VCaP (cell line): ENCODE measurements around the gene DBT.

Experiments
- H3K27ac ChIP-seq: fragments of 450-650 bp; 2 replicates; pipeline ENCODE4 v1.5.1; 2017
- TF ChIP-seq, protein P1 (sequence below): fragments of 450-650 bp; conservative IDR thresholded peaks from 2 replicates; pipeline ENCODE4 v1.5.1; 2017; ENCODE audit warnings: mild to moderate bottlenecking, moderate library complexity

The DBT gene

DNA sequence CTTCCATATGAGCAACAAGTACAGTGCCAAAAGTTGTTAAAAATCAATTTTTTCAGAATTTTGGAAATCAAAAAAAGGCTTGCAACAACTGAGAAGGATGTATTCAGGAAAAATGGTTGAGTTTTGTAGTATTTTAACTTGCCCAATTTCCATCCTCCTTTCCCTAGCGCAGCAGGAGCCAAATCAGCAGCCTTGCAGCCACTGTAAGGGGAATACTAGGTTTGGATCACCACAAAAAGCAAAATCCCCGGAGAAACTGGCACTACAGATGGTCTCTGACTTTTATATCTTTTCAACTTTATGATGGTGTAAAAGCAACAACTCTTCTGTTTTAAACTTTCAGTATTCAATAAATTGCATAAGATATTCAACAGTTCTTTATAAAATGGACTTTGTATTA lies 17.9 kb downstream of the DBT start:
- H3K27ac ChIP-seq = no peak overlapping the region
- TF ChIP-seq, protein P1, sequence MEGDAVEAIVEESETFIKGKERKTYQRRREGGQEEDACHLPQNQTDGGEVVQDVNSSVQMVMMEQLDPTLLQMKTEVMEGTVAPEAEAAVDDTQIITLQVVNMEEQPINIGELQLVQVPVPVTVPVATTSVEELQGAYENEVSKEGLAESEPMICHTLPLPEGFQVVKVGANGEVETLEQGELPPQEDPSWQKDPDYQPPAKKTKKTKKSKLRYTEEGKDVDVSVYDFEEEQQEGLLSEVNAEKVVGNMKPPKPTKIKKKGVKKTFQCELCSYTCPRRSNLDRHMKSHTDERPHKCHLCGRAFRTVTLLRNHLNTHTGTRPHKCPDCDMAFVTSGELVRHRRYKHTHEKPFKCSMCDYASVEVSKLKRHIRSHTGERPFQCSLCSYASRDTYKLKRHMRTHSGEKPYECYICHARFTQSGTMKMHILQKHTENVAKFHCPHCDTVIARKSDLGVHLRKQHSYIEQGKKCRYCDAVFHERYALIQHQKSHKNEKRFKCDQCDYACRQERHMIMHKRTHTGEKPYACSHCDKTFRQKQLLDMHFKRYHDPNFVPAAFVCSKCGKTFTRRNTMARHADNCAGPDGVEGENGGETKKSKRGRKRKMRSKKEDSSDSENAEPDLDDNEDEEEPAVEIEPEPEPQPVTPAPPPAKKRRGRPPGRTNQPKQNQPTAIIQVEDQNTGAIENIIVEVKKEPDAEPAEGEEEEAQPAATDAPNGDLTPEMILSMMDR = no peak

DNA sequence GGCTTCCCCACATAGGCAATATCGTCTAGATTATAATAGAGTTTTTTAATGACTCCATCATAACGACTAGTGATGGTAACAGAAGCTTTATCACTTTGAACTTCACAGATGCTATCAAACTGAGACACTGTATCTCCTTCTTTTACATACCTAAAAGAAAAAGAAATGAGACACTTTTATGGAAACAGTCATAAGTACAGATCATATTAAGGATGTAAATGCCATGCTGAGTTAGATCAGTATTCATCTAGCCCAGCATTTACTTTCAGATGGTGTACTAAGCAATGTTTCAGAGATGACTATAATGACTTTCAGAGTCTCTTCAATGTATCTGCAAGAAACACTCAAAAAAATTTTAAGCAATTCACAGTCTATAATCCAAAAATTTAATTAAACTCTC lies 18.9 kb downstream of the DBT start:
- no peak overlapping the region for H3K27ac ChIP-seq
- TF ChIP-seq, protein P1 = no peak

DNA sequence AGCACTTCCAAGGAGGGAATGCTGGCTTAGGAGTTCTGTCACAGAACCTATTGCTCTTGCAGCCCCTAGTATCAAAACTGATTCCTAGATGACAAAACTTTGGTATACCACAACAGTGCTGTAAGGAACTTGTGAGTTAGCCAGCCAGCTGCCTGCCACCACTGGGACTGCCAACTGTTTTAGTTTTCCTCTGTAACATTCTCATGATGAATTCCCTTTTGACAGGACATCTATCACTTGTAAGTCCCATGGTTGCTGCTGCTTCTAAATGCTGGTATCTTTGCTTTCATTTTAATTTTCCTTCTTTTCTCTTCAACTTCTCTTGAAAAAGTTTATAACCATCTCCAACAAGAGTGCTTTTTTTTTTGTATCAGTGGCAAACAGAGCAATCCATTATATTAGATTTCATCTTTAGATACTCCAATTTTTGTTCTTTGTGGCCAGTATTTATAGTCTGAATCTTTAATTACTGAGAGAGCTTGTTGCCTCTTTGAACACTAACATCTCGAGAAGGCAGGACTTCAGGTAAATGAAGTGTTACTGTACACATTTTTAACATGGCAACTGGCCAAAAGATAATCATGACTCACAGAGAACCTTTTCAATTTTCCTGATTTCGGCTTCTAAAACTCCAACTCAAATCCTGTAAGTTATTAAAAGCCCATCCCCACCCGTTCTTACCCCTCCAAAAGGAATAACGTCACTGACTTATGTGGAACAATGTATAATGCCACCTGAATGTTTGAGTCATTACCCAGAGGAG lies 19.8 kb downstream of the DBT start:
- no peak overlapping the region for H3K27ac ChIP-seq
- TF ChIP-seq, protein P1 = no peak

DNA sequence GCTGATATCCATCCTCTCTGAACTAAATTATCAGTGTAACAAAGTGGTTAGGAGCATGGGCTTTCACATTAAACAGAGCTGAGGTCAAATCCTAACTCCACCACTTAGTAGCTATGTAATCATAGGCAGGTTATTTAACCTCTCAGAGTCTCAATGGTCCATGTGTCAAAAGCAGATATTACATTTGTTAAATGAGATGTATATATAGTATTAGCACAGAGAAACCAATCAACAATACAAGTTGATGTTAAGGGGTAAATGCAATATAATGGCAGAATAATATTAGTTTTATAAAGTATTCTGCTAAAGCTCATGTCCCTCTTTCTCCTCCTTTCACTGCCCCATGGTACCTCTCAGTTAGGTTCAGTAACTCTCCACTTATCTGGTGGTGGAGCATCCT lies 27.2 kb downstream of the DBT start:
- H3K27ac ChIP-seq = no peak overlapping the region
- TF ChIP-seq, protein P1 = no peak

DNA sequence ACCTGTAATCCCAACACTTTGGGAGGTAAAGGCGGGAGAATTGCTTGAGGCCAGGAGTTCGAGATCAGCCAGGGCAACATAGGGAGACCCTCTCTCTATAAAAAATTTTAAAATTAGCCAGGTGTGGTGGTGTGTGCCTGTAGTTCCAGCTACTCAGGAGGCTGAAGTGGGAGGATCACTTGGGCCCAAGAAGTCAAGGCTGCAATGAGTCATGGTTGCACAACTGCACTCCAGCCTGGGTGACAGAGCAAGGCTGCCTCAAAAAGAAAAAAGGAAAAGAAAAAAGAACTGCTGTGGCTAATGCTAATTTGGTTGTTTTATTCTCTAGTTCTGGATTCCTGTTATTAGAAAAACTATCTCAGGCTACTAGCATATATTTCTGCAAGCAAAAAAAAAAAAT lies 29.8 kb downstream of the DBT start:
- TF ChIP-seq, protein P1 = no peak
- H3K27ac ChIP-seq = no peak overlapping the region

GRCh38 chr1:100219457-100219856 lies 30.2 kb downstream of the DBT start:
- TF ChIP-seq, protein P1 = no peak
- no peak overlapping the region for H3K27ac ChIP-seq

- no peak overlapping the region for H3K27ac ChIP-seq
- TF ChIP-seq, protein P1 = no peak
These were observed 31.8 kb downstream of the DBT start for GRCh38 chr1:100217834-100218233.
